ENCODE data around the gene OR5B21. TPM values are rescaled to one million over a fixed set of nuclear protein-coding genes. Genes with fewer than 3 reads are reported as not detected.

The OR5B21 gene
- total RNA-seq, 6 experiments from 2014 or later = not detected

- no peak overlapping the region for H3K4me3 ChIP-seq
- intact Hi-C loops (cut with DNase I) = no loop called here
- H3K36me3 ChIP-seq = no peaks in the 10 kb centered on the region
- H3K27me3 ChIP-seq = no peaks in the 10 kb centered on the region
- no peaks in the 10 kb centered on the region for H3K9me3 ChIP-seq
- WGBS (ENCODE audit: insufficient coverage, low coverage, low lambda C conversion rate, missing lambda C conversion rate) = 60% methylated on average over 2 of the region's 2 CpGs
- H3K27ac ChIP-seq = no peak overlapping the region
- no peak for TF ChIP-seq POLR2A (IDR thresholded peaks at IDR 0.05)
- TF ChIP-seq, protein P1, sequence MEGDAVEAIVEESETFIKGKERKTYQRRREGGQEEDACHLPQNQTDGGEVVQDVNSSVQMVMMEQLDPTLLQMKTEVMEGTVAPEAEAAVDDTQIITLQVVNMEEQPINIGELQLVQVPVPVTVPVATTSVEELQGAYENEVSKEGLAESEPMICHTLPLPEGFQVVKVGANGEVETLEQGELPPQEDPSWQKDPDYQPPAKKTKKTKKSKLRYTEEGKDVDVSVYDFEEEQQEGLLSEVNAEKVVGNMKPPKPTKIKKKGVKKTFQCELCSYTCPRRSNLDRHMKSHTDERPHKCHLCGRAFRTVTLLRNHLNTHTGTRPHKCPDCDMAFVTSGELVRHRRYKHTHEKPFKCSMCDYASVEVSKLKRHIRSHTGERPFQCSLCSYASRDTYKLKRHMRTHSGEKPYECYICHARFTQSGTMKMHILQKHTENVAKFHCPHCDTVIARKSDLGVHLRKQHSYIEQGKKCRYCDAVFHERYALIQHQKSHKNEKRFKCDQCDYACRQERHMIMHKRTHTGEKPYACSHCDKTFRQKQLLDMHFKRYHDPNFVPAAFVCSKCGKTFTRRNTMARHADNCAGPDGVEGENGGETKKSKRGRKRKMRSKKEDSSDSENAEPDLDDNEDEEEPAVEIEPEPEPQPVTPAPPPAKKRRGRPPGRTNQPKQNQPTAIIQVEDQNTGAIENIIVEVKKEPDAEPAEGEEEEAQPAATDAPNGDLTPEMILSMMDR (IDR thresholded peaks at IDR 0.05) = no peak
- no peaks in the 10 kb centered on the region for H3K4me1 ChIP-seq
- no peak for ATAC-seq
- no peak for DNase-seq
Measured at GRCh38 chr11:58490827-58491226, 17.1 kb downstream of the OR5B21 start.

GRCh38 chr11:58487170-58487569 is 20.7 kb downstream of the OR5B21 start:
- H3K36me3 ChIP-seq = no peaks in the 10 kb centered on the region
- DNase-seq = no peak
- ATAC-seq = no peak

GRCh38 chr11:58485961-58486360 is 21.9 kb downstream of the OR5B21 start:
- Histone ChIP-seq H3K4me1 (no peaks in the 10 kb centered on the region), H3K36me3 (no peaks in the 10 kb centered on the region), H3K4me3 (no peak overlapping the region), H3K27ac (no peak overlapping the region), H3K9me3 (no peaks in the 10 kb centered on the region), H3K27me3 (no peaks in the 10 kb centered on the region)
- DNase-seq (no peak), ATAC-seq (no peak)
- no CpG with 5 or more reads among the region's 1 CpG for WGBS (ENCODE audit: insufficient coverage, low coverage, low lambda C conversion rate, missing lambda C conversion rate)
- intact Hi-C loops (cut with DNase I) = no loop called here
- TF ChIP-seq, protein P1 (IDR thresholded peaks at IDR 0.05) = no peak
- TF ChIP-seq POLR2A (IDR thresholded peaks at IDR 0.05) = no peak

More at GRCh38 chr11:58487170-58487569, 20.7 kb downstream of the OR5B21 start:
- Histone ChIP-seq H3K4me3 (no peak overlapping the region), H3K27ac (no peak overlapping the region), H3K9me3 (no peaks in the 10 kb centered on the region), H3K27me3 (no peaks in the 10 kb centered on the region), H3K4me1 (no peaks in the 10 kb centered on the region)
- intact Hi-C loops (cut with DNase I) = no loop called here
- TF ChIP-seq, protein P1 (IDR thresholded peaks at IDR 0.05) = no peak
- no peak for TF ChIP-seq POLR2A (IDR thresholded peaks at IDR 0.05)

DNA sequence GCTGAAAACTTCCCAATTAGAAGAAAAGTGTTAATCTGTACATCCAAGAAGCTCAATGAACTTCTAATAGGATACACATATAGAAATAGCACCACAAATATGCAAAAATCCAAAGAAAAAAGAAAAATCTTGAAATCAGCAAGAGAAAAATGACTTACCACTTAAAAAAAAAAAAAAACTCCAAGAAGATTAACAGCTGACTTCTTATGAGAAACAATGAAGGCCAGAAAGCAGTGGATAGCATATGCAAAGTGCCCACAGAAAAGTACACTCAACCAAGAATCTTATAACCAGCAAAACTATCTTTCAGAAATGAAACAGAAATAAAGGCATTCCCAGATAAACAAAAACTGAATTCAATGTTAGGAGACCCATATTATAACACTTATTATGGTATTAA is 36.0 kb downstream of the OR5B21 start:
- TF ChIP-seq POLR2A (IDR thresholded peaks at IDR 0.05) = no peak
- TF ChIP-seq, protein P1 (IDR thresholded peaks at IDR 0.05) = no peak
- intact Hi-C loops (cut with DNase I) = no loop called here

DNA sequence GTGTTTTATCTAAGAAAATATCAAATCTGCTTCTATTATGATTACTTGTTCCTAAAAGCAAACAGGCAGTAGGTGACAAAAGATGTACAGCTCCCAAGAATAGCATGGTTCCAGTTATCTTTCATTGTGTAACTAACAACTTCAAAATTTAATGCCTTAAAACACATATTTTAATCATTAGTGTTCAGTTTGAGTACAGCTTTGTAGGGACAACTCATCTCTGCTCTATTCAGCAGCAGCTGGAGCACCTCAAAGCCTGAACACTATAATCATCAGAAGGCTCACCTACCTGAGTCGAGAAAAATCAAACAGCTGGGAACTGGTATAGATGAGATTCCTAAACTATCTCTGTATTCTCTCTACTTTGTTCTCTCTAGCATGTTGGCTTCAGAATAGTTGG is 41.6 kb downstream of the OR5B21 start:
- Histone ChIP-seq H3K27me3 (no peaks in the 10 kb centered on the region), H3K27ac (no peak overlapping the region), H3K36me3 (no peaks in the 10 kb centered on the region), H3K9me3 (no peaks in the 10 kb centered on the region), H3K4me3 (no peak overlapping the region), H3K4me1 (no peaks in the 10 kb centered on the region)
- DNase-seq (no peak), ATAC-seq (no peak)
- intact Hi-C loops (cut with DNase I) = no loop called here
- no peak for TF ChIP-seq POLR2A (IDR thresholded peaks at IDR 0.05)
- TF ChIP-seq, protein P1 (IDR thresholded peaks at IDR 0.05) = no peak
- 71% methylated on average over 1 of the region's 1 CpG for WGBS (ENCODE audit: insufficient coverage, low coverage, low lambda C conversion rate, missing lambda C conversion rate)

More for the DNA sequence above, 36.0 kb downstream of the OR5B21 start:
- Histone ChIP-seq H3K36me3 (no peaks in the 10 kb centered on the region), H3K4me1 (no peaks in the 10 kb centered on the region), H3K9me3 (peaks cover 0 to 3% (median 0%) of the 10 kb centered on the region in 4 donors), H3K27ac (no peak overlapping the region), H3K27me3 (peaks cover 0 to 4% of the 10 kb centered on the region in 2 donors), H3K4me3 (no peak overlapping the region)
- no peak for DNase-seq
- ATAC-seq = no peak

Data from right lobe of liver (tissue), 6 donors.